ENCODE results near the gene GLB1L2.

- TF ChIP-seq CTCF (IDR thresholded peaks at IDR 0.05; ENCODE audit: insufficient read depth, low read length, poor library complexity, severe bottlenecking): no peak
- no peak for TF ChIP-seq EZH2phosphoT487 (conservative IDR thresholded peaks at IDR 0.05; ENCODE audit: low read length)
Observed at GRCh38 chr11:134373591-134374052, 41.8 kb downstream of the GLB1L2 start.
